A673 (cell line): ENCODE results near the gene HTR1D. TPM values are rescaled to one million over a fixed set of nuclear protein-coding genes. Genes with fewer than 3 reads are reported as not detected.
"Not testable (repeated sequence)": the region's sequence is repeated elsewhere in the genome, so short reads cannot be mapped to it uniquely, and the experiment has no call there.

Experiments
- BruUV-seq: library from RNA; stranded (reverse); fragments of 400-500 nt; replicated peaks from 2 replicates; lab custom pipeline; 2021; lab: Mats Ljungman, UMichigan
- CTCF ChIA-PET: fragments of 300-600 bp; sonication (Branson Sonifier 250); formaldehyde crosslinking; loops from one replicate; lab custom pipeline; 2022; ENCODE audit warnings: antibody characterized with exemption; lab: Charles Lee
- POLR2A ChIA-PET: fragments of 300-600 bp; sonication (Branson Sonifier 250); formaldehyde crosslinking; loops from one replicate; lab custom pipeline; 2022; ENCODE audit warnings: antibody characterized with exemption; ENCODE audit not compliant: low non-redundant PET; lab: Charles Lee
- DNase-seq: peaks from one replicate; pipeline ENCODE4 v3.0.0-alpha.2; 2015; ENCODE audit warnings: low spot score
- H3K27ac ChIP-seq: fragments of 200-600 bp; sonication (generic); 2 replicates; pipeline ENCODE4 v1.5.1; 2016; ENCODE audit warnings: mixed run types, low read depth, mild to moderate bottlenecking, mixed read lengths, antibody characterized with exemption, low read length; ENCODE audit not compliant: poor library complexity, severe bottlenecking
- H3K27me3 ChIP-seq: fragments of 200-600 bp; sonication (generic); replicated peaks from 2 replicates; pipeline ENCODE4 v1.6.1; 2017; ENCODE audit warnings: mixed run types, low read depth, mild to moderate bottlenecking, mixed read lengths, antibody characterized with exemption, low read length; ENCODE audit not compliant: insufficient read depth, poor library complexity
- H3K36me3 ChIP-seq: fragments of 200-600 bp; sonication (generic); 2 replicates; pipeline ENCODE4 v1.6.1; 2016; ENCODE audit warnings: mixed run types, mild to moderate bottlenecking, mixed read lengths, antibody characterized with exemption, low read length; ENCODE audit not compliant: insufficient read depth, poor library complexity, severe bottlenecking
- H3K4me1 ChIP-seq: fragments of 200-600 bp; sonication (generic); 2 replicates; pipeline ENCODE4 v1.6.1; 2017; ENCODE audit warnings: mixed run types, mild to moderate bottlenecking, mixed read lengths, antibody characterized with exemption, low read length; ENCODE audit not compliant: insufficient read depth, poor library complexity, severe bottlenecking
- H3K4me3 ChIP-seq: fragments of 200-600 bp; sonication (generic); 2 replicates; pipeline ENCODE4 v1.5.1; 2016; ENCODE audit warnings: low read depth, mixed run types, mild to moderate bottlenecking, mixed read lengths, low read length; ENCODE audit not compliant: poor library complexity, severe bottlenecking
- H3K9me3 ChIP-seq: fragments of 200-600 bp; sonication (generic); 2 replicates; pipeline ENCODE4 v1.6.1; 2016; ENCODE audit warnings: mixed run types, low read depth, mild to moderate bottlenecking, mixed read lengths, antibody characterized with exemption, low read length; ENCODE audit not compliant: poor library complexity, severe bottlenecking
- CTCF ChIP-seq: fragments of 300-800, 200-600 bp; sonication (generic); conservative IDR thresholded peaks from 2 replicates; pipeline ENCODE4 v1.5.1; 2017; ENCODE audit warnings: low read depth, mild to moderate bottlenecking, antibody characterized with exemption, low read length, moderate library complexity, mixed read lengths
- EZH2 ChIP-seq: fragments of 200-600 bp; sonication (generic); IDR thresholded peaks from 2 replicates; pipeline ENCODE4 v1.6.1; 2017; ENCODE audit warnings: borderline replicate concordance, low read depth, mild to moderate bottlenecking, mixed read lengths, antibody characterized with exemption, low read length; ENCODE audit not compliant: poor library complexity, severe bottlenecking
- intact Hi-C: fragments of 100-400 bp; cut with micrococcal nuclease; formaldehyde crosslinking; loops from one replicate; pipeline ENCODE4 v1.10.0; 2022; ENCODE audit not compliant: unreplicated experiment
- total RNA-seq: library from RNA; stranded (reverse); gene quantifications from 2 replicates; pipeline ENCODE4 v1.2.3, GENCODE V29; 2021

The HTR1D gene
- total RNA-seq, 1 experiment from 2014 or later = 0.13 TPM

GRCh38 chr1:23210351-23210785 is 6.9 kb downstream of the HTR1D start:
- BruUV-seq = no TSS peak
- Histone ChIP-seq H3K36me3 (no peaks in the 10 kb centered on the region), H3K27me3 (peaks cover 4% of the 10 kb centered on the region), H3K9me3 (no peaks in the 10 kb centered on the region), H3K27ac (no peak overlapping the region), H3K4me3 (no peak overlapping the region), H3K4me1 (no peaks in the 10 kb centered on the region)
- CTCF ChIA-PET = no interaction called here
- no peak for DNase-seq
- POLR2A ChIA-PET = no interaction called here
- TF ChIP-seq EZH2 (no peak), CTCF (no peak)
- intact Hi-C loops = no loop called here

GRCh38 chr1:23209770-23210169 is 7.5 kb downstream of the HTR1D start:
- CTCF ChIA-PET = no interaction called here
- Histone ChIP-seq H3K27ac (no peak overlapping the region), H3K9me3 (no peaks in the 10 kb centered on the region), H3K4me3 (no peak overlapping the region), H3K4me1 (no peaks in the 10 kb centered on the region), H3K36me3 (no peaks in the 10 kb centered on the region), H3K27me3 (peaks cover 4% of the 10 kb centered on the region)
- intact Hi-C loops = no loop called here
- DNase-seq = no peak
- no TSS peak for BruUV-seq
- POLR2A ChIA-PET = no interaction called here
- TF ChIP-seq CTCF = no peak
- no peak for TF ChIP-seq EZH2

GRCh38 chr1:23208527-23208926 is 8.8 kb downstream of the HTR1D start:
- BruUV-seq = no TSS peak
- no peaks in the 10 kb centered on the region for H3K4me1 ChIP-seq
- CTCF ChIA-PET = no interaction called here
- POLR2A ChIA-PET = no interaction called here
- no peak overlapping the region for H3K27ac ChIP-seq
- TF ChIP-seq CTCF (no peak), EZH2 (no peak)
- no peak for DNase-seq
- H3K4me3 ChIP-seq = no peak overlapping the region
- H3K27me3 ChIP-seq = peaks cover 4% of the 10 kb centered on the region
- no peaks in the 10 kb centered on the region for H3K9me3 ChIP-seq
- intact Hi-C loops = no loop called here
- H3K36me3 ChIP-seq = no peaks in the 10 kb centered on the region

- intact Hi-C loops, H3K27ac ChIP-seq, H3K4me3 ChIP-seq, CTCF ChIA-PET, POLR2A ChIA-PET, DNase-seq, H3K9me3 ChIP-seq, H3K27me3 ChIP-seq, H3K4me1 ChIP-seq, BruUV-seq, H3K36me3 ChIP-seq: not testable (repeated sequence)
Measured at GRCh38 chr1:23207733-23208132, 9.6 kb downstream of the HTR1D start.
